Glomerular visceral epithelial cell (primary cell): ENCODE results near the gene EDIL3.
A peak's percentile ranks its signal among the peaks of the same experiment; 100 is the strongest.
"Not testable (repeated sequence)": the region's sequence is repeated elsewhere in the genome, so short reads cannot be mapped to it uniquely, and the experiment has no call there.

Source experiments
- DNase-seq: peaks from one replicate; pipeline ENCODE4 v3.0.0-alpha.2; 2016; ENCODE audit errors: extremely low spot score

Gene EDIL3

GRCh38 chr5:84063041-84063440, 321.6 kb downstream of the EDIL3 start:
- no peak for DNase-seq

GRCh38 chr5:84059672-84060071, 325.0 kb downstream of the EDIL3 start:
- DNase-seq: no peak

- DNase-seq: no peak
Observed at GRCh38 chr5:84058561-84058960, 326.1 kb downstream of the EDIL3 start.

- DNase-seq: no peak
Observed at GRCh38 chr5:84057211-84057610, 327.5 kb downstream of the EDIL3 start.

GRCh38 chr5:84045964-84046363, 338.7 kb downstream of the EDIL3 start:
- DNase-seq: no peak

- no peak for DNase-seq
Observed at GRCh38 chr5:84036842-84037241, 347.8 kb downstream of the EDIL3 start.

GRCh38 chr5:84032324-84032723, 352.4 kb downstream of the EDIL3 start:
- DNase-seq: no peak

- peak; percentile 8 for DNase-seq
Observed at GRCh38 chr5:84028093-84028492, 356.6 kb downstream of the EDIL3 start.

- DNase-seq: not testable (repeated sequence)
Observed at GRCh38 chr5:84018521-84018920, 366.2 kb downstream of the EDIL3 start.

GRCh38 chr5:84017523-84018172, 367.0 kb downstream of the EDIL3 start:
- no peak for DNase-seq

GRCh38 chr5:84016085-84016484, 368.6 kb downstream of the EDIL3 start:
- DNase-seq: no peak

- DNase-seq: no peak
Observed at GRCh38 chr5:84014966-84015365, 369.7 kb downstream of the EDIL3 start.

GRCh38 chr5:83993803-83994202, 390.9 kb downstream of the EDIL3 start:
- no peak for DNase-seq

- peak; percentile 84 for DNase-seq
Observed at GRCh38 chr5:83991566-83992224, 393.0 kb downstream of the EDIL3 start.

GRCh38 chr5:83988293-83988685, 396.4 kb downstream of the EDIL3 start:
- no peak for DNase-seq

GRCh38 chr5:83987513-83988292, 397.0 kb downstream of the EDIL3 start:
- no peak for DNase-seq

GRCh38 chr5:83983852-83984251, 400.8 kb downstream of the EDIL3 start:
- DNase-seq: no peak

GRCh38 chr5:83973925-83974815, 410.5 kb downstream of the EDIL3 start:
- peak; percentile 26 for DNase-seq

- DNase-seq: no peak
Observed at GRCh38 chr5:83972909-83973308, 411.8 kb downstream of the EDIL3 start.

- DNase-seq: peak; percentile 17
Observed at GRCh38 chr5:83972236-83972635, 412.4 kb downstream of the EDIL3 start.

GRCh38 chr5:83967417-83967816, 417.3 kb downstream of the EDIL3 start:
- no peak for DNase-seq

GRCh38 chr5:83965441-83965840, 419.2 kb downstream of the EDIL3 start:
- DNase-seq: no peak
